ENCODE results near the gene KRT76. TPM values are rescaled to one million over a fixed set of nuclear protein-coding genes. Genes with fewer than 3 reads are reported as not detected.

Gene KRT76
- total RNA-seq, 4 donors from 2014 or later: not detected

- TF ChIP-seq, protein P1, sequence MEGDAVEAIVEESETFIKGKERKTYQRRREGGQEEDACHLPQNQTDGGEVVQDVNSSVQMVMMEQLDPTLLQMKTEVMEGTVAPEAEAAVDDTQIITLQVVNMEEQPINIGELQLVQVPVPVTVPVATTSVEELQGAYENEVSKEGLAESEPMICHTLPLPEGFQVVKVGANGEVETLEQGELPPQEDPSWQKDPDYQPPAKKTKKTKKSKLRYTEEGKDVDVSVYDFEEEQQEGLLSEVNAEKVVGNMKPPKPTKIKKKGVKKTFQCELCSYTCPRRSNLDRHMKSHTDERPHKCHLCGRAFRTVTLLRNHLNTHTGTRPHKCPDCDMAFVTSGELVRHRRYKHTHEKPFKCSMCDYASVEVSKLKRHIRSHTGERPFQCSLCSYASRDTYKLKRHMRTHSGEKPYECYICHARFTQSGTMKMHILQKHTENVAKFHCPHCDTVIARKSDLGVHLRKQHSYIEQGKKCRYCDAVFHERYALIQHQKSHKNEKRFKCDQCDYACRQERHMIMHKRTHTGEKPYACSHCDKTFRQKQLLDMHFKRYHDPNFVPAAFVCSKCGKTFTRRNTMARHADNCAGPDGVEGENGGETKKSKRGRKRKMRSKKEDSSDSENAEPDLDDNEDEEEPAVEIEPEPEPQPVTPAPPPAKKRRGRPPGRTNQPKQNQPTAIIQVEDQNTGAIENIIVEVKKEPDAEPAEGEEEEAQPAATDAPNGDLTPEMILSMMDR (IDR thresholded peaks at IDR 0.05; ENCODE audit: low read depth): no peak
These were observed 22.5 kb upstream of the KRT76 start for GRCh38 chr12:52799505-52800211.

- TF ChIP-seq, protein P1 (IDR thresholded peaks at IDR 0.05; ENCODE audit: low read depth): no peak
These were observed 21.7 kb upstream of the KRT76 start for GRCh38 chr12:52798671-52799504.

DNA sequence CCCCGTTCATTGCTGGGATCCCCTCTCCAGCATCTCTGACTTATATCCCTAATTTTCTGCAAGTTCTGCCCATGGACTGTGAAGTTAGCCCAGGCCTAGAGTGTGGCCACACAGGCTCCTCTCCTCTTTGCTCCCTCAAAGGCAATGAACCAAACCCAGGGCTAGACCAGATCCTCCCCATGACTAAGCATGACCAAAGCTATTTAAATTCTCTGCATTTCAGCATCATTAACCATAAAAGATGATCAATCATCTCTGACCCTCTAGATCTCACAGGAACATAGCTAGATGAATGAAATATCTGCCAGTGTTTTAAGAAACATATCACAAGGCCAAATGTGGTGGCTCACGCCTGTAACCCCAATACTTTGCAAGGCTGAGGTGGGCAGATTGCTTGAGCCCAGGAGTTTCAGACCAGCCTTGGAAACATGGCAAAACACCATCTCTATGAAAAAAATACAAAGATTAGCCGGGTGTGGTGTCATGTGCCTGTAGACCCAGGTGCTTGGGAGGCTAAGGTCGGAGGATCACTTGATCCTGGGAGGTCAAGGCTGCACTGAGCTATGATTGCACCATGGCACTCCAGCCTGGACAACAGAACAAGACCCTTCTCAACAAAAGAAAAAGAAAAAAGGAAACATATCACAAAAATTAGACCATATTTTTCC is 21.0 kb upstream of the KRT76 start:
- TF ChIP-seq, protein P1 (IDR thresholded peaks at IDR 0.05; ENCODE audit: low read depth): no peak

GRCh38 chr12:52797529-52797894 is 20.4 kb upstream of the KRT76 start:
- TF ChIP-seq, protein P1 (IDR thresholded peaks at IDR 0.05; ENCODE audit: low read depth): no peak

DNA sequence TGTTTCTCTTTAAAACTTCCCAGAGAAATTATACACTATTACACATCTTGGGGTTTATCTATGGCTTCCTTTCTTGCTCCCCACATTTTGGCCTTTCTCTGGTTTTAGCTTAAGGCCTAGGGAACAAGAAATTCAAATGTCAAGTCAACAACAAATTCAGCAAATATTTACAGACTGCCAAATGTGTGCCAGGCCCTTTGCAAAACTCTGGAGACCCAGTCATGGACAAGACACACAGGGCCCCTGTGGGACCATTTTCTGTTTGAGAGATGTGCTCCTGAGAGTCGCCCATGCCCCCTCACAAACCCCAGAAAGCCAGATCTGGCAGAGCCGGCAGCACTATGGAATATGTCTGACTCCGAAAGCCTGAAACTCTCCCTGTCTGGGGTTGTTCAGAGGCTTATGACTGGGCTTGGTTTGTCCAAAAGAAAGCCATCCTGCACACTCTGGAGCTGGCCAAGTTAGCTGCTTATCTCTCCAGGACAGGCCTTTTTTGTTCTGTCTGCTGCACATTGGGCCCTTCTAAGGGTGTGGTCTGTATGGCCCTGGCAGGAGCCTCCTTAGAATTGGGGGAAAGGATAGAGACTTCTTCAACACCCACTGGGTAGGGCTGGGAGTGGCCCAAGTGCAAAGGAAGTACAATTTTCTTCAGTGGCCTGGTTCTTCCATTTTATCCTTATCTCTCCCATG is 19.8 kb upstream of the KRT76 start:
- TF ChIP-seq, protein P1 (IDR thresholded peaks at IDR 0.05; ENCODE audit: low read depth): no peak

- TF ChIP-seq, protein P1 (IDR thresholded peaks at IDR 0.05; ENCODE audit: low read depth): no peak
These were observed 19.3 kb upstream of the KRT76 start for GRCh38 chr12:52796429-52796794.
